Activated T-cell treated with anti-CD3 and anti-CD28 coated beads, Interleukin-2, amount 50 U/mL, for 4 hours (primary cell): ENCODE results near the gene SLC16A11. TPM values are rescaled to one million over a fixed set of nuclear protein-coding genes. Genes with fewer than 3 reads are reported as not detected.

Experiments
- ATAC-seq, 2 donors: fragments of 200-7000 bp; cut with Tn5 transposase; one replicate each; pipeline ENCODE4 v1.10.0; 2021
- DNase-seq: peaks from one replicate; pipeline ENCODE4 v3.0.0-alpha.2; 2020
- H3K27me3 Mint-ChIP-seq: one replicate; pipeline ENCODE4 v1.8.0; 2021; ENCODE audit warnings: low read depth, mixed read lengths
- H3K36me3 Mint-ChIP-seq: one replicate; pipeline ENCODE4 v1.8.0; 2022; ENCODE audit warnings: mixed read lengths; ENCODE audit not compliant: insufficient read depth
- H3K4me1 Mint-ChIP-seq: one replicate; pipeline ENCODE4 v1.8.0; 2021; ENCODE audit warnings: low read depth, mixed read lengths
- H3K4me3 Mint-ChIP-seq: one replicate; pipeline ENCODE4 v1.8.0; 2021; ENCODE audit warnings: mild to moderate bottlenecking, moderate library complexity, mixed read lengths
- H3K9me3 Mint-ChIP-seq: one replicate; pipeline ENCODE4 v1.8.0; 2021; ENCODE audit warnings: mixed read lengths
- total RNA-seq, 3 donors: library from RNA; stranded (reverse); gene quantifications; one replicate each; pipeline ENCODE4 v1.2.1, GENCODE V29; 2021

The SLC16A11 gene
- total RNA-seq, 3 donors from 2014 or later = 0.63 to 1.3 (median 1.1) TPM

DNA sequence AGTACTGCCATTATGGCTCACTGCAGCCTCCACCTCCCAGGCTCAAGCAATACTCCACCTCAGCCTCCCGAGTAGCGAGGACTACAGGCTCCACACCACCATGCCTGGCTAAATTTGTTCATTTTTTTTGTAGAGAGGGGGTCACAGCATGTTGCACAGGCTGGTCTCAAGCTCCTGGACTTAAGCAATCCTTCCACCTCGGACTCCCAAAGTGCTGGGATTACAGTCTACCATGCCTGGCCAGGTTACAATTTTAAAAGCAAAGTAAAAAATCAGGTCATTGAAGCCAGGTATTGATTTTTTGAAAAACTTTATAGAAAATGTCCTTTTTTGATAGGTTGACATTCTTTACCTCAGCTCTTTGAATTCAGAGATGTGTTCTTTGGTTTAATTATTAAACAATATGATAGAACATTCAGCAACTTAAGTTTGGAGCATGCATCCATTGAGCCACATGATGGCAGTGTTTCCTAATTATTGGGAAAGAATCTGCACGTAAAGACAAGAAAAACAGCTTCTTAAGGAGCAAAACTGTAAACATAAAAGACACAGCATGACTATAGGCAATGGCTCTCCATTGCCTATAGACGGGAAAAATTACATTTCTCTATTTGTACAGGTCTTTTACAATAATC is 1.7 kb upstream of the SLC16A11 start:
- Mint-ChIP-seq H3K27me3 (no peaks in the 10 kb centered on the region), H3K9me3 (no peaks in the 10 kb centered on the region), H3K36me3 (no peaks in the 10 kb centered on the region), H3K4me3 (peak overlapping the region; percentile 78), H3K4me1 (peaks cover 40% of the 10 kb centered on the region)
- peak; percentile 30 for DNase-seq
- ATAC-seq = peak; percentile 19 to 30

GRCh38 chr17:7043182-7043496 is 753 bp downstream of the SLC16A11 start:
- H3K4me1 Mint-ChIP-seq = peaks cover 46% of the 10 kb centered on the region
- DNase-seq = no peak

GRCh38 chr17:7042501-7043181 is 1.3 kb downstream of the SLC16A11 start:
- no peaks in the 10 kb centered on the region for H3K27me3 Mint-ChIP-seq
- peaks cover 46% of the 10 kb centered on the region for H3K4me1 Mint-ChIP-seq
- ATAC-seq (peak; percentile 27 to 35), DNase-seq (peak; percentile 40)
- H3K4me3 Mint-ChIP-seq = peak overlapping the region; percentile 69
- no peaks in the 10 kb centered on the region for H3K36me3 Mint-ChIP-seq
- no peaks in the 10 kb centered on the region for H3K9me3 Mint-ChIP-seq

More at GRCh38 chr17:7043182-7043496, 753 bp downstream of the SLC16A11 start:
- Mint-ChIP-seq H3K9me3 (no peaks in the 10 kb centered on the region), H3K36me3 (no peaks in the 10 kb centered on the region), H3K4me3 (peak overlapping the region; percentile 69), H3K27me3 (no peaks in the 10 kb centered on the region)
- ATAC-seq = peak in 1 of 2 donors; percentile 1

DNA sequence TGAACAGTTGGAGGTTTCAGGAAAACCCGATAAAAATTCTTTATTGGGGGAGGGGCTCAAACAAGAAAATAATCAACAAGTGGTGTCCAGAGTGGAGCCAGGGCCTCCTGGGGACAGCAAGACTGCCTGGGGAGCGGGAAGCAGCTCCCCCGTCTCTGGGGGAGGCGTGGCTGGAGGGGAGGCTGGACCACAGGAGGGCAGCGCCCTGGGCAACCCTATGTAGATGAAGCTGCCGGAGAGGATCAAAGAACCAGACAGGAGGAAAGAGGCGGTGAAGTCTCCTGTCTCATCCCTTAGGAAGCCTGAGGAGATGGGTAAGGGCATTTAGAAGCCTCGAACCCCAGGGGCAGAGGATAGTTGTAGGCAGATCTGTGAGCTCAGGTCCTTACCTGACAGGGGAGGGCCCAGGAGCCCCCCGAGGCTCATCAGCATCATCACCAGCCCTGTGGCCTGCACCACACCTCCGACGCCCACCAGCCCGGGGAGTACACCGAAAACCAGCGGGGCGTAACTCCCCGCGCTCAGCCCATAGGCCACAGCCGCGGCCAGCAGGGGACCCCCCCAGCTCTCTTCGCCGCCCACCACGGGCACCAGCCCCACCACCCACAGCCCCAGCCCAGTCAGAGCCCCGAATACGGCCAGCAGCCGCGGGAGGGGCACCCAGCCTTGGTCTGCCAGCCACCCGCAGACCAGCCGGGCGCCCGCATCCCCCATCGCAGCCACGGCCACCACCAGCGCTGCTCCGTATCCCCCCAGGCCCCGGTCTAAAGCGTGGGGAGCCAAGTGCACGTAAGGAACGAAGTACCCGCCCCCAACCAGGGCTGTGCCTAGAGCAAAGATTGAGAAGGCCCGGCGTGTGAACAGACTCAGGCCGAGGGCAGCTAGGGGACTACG is 2.0 kb downstream of the SLC16A11 start:
- Mint-ChIP-seq H3K27me3 (no peaks in the 10 kb centered on the region), H3K4me1 (peaks cover 41% of the 10 kb centered on the region), H3K36me3 (no peaks in the 10 kb centered on the region), H3K9me3 (no peaks in the 10 kb centered on the region), H3K4me3 (peak overlapping the region; percentile 69)
- peak; percentile 20 to 33 for ATAC-seq
- peak; percentile 30 for DNase-seq

- Mint-ChIP-seq H3K36me3 (no peaks in the 10 kb centered on the region), H3K27me3 (no peaks in the 10 kb centered on the region), H3K4me3 (no peak overlapping the region), H3K4me1 (peaks cover 43% of the 10 kb centered on the region), H3K9me3 (no peaks in the 10 kb centered on the region)
- DNase-seq = no peak
- ATAC-seq = no peak
These were observed 4.1 kb downstream of the SLC16A11 start for GRCh38 chr17:7039832-7040231.

DNA sequence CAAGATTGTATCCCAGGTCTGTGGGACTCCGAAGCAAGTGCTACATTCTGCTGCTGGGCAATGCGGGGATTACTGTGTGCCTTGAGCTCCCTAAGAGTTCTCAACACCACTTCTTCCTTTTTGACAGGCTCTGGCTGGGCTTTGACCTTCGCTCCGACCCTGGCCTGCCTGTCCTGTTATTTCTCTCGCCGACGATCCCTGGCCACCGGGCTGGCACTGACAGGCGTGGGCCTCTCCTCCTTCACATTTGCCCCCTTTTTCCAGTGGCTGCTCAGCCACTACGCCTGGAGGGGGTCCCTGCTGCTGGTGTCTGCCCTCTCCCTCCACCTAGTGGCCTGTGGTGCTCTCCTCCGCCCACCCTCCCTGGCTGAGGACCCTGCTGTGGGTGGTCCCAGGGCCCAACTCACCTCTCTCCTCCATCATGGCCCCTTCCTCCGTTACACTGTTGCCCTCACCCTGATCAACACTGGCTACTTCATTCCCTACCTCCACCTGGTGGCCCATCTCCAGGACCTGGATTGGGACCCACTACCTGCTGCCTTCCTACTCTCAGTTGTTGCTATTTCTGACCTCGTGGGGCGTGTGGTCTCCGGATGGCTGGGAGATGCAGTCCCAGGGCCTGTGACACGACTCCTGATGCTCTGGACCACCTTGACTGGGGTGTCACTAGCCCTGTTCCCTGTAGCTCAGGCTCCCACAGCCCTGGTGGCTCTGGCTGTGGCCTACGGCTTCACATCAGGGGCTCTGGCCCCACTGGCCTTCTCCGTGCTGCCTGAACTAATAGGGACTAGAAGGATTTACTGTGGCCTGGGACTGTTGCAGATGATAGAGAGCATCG is 5.6 kb downstream of the SLC16A11 start:
- H3K9me3 Mint-ChIP-seq = no peaks in the 10 kb centered on the region
- ATAC-seq = no peak

GRCh38 chr17:7035591-7036368 is 8.1 kb downstream of the SLC16A11 start, which contains the start of gene SLC16A13:
TSS of gene SLC16A13 (plus strand) at chr17:7036015. CDS start at chr17:7036383, 368 bp downstream.
- Mint-ChIP-seq H3K27me3 (no peaks in the 10 kb centered on the region), H3K4me1 (peaks cover 54% of the 10 kb centered on the region), H3K9me3 (no peaks in the 10 kb centered on the region), H3K36me3 (no peaks in the 10 kb centered on the region), H3K4me3 (peak within 1 kb of the TSS; percentile 94)
- peak; percentile 96 for DNase-seq
- peak; percentile 94 to 96 for ATAC-seq

More for the DNA sequence above, 5.6 kb downstream of the SLC16A11 start:
- DNase-seq = no peak
- H3K4me1 Mint-ChIP-seq = peaks cover 52% of the 10 kb centered on the region
- no peaks in the 10 kb centered on the region for H3K36me3 Mint-ChIP-seq
- H3K27me3 Mint-ChIP-seq = no peaks in the 10 kb centered on the region
- H3K4me3 Mint-ChIP-seq = peak overlapping the region; percentile 22

DNA sequence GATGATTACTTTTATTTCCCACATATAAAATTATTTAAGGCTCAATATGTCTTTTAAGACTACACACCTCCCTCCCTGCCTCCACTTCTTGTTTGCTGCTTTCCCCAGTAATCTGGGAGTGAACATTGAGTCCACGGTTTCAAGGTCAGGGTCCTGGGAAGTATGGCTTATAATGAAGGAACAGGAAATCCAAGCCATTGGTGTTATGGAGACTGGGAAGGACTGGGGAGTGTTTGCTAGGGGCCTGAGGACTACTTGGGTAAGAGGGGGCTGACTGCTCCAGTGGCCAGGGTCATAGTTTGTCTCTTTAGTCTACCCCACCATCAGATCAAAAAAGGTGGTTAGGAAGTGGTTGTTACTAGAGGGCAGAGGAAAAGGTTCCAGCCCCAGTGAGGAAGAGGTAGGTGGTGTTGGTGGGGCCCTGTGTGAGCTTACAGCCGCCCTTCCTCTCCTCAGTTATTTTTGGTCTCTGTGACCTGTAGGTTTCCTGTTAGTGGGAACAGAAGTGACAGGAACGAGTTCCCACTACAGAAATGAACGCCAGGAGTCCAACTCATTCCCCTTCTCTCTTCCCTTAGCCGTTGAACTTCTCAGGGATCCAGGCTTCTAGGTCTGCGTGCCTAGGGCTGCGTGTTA is 8.8 kb downstream of the SLC16A11 start:
- Mint-ChIP-seq H3K4me3 (peak overlapping the region; percentile 94), H3K27me3 (no peaks in the 10 kb centered on the region), H3K4me1 (peaks cover 62% of the 10 kb centered on the region), H3K36me3 (no peaks in the 10 kb centered on the region), H3K9me3 (no peaks in the 10 kb centered on the region)
- DNase-seq = no peak
- peak; percentile 47 to 58 for ATAC-seq

- ATAC-seq (peak; percentile 66 to 80), DNase-seq (no peak)
- Mint-ChIP-seq H3K4me1 (peaks cover 45% of the 10 kb centered on the region), H3K9me3 (no peaks in the 10 kb centered on the region), H3K36me3 (no peaks in the 10 kb centered on the region), H3K27me3 (no peaks in the 10 kb centered on the region), H3K4me3 (peak overlapping the region; percentile 47)
These were observed 14.2 kb downstream of the SLC16A11 start for GRCh38 chr17:7029659-7030058.

GRCh38 chr17:7029096-7029495 is 14.8 kb downstream of the SLC16A11 start:
- H3K9me3 Mint-ChIP-seq = no peaks in the 10 kb centered on the region
- H3K4me1 Mint-ChIP-seq = peaks cover 42% of the 10 kb centered on the region
- no peak overlapping the region for H3K4me3 Mint-ChIP-seq
- ATAC-seq (no peak), DNase-seq (no peak)
- no peaks in the 10 kb centered on the region for H3K27me3 Mint-ChIP-seq
- H3K36me3 Mint-ChIP-seq = no peaks in the 10 kb centered on the region

DNA sequence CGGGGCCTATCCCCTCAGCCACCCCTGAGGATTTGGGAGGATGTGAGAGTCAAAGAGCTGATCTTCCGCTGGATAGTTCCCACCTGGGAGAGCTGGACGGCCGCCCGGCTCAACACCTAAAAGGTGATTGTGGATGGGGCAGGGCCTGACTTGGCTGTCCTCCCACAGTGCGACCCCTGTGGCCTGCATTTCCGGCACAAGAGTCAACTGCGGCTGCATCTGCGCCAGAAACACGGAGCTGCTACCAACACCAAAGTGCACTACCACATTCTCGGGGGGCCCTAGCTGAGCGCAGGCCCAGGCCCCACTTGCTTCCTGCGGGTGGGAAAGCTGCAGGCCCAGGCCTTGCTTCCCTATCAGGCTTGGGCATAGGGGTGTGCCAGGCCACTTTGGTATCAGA is 16.6 kb downstream of the SLC16A11 start:
- Mint-ChIP-seq H3K4me3 (no peak overlapping the region), H3K4me1 (peaks cover 40% of the 10 kb centered on the region), H3K27me3 (no peaks in the 10 kb centered on the region), H3K9me3 (no peaks in the 10 kb centered on the region), H3K36me3 (no peaks in the 10 kb centered on the region)
- DNase-seq (no peak), ATAC-seq (no peak)

- Mint-ChIP-seq H3K36me3 (no peaks in the 10 kb centered on the region), H3K9me3 (no peaks in the 10 kb centered on the region), H3K4me3 (no peak overlapping the region), H3K27me3 (no peaks in the 10 kb centered on the region), H3K4me1 (peaks cover 41% of the 10 kb centered on the region)
- no peak for DNase-seq
- ATAC-seq = no peak
These were observed 17.3 kb downstream of the SLC16A11 start for GRCh38 chr17:7026471-7027115.
